Measurements from ENCODE around the gene CNTNAP3B.
"Not testable (repeated sequence)": the region's sequence is repeated elsewhere in the genome, so short reads cannot be mapped to it uniquely, and the experiment has no call there.

Gene CNTNAP3B

DNA sequence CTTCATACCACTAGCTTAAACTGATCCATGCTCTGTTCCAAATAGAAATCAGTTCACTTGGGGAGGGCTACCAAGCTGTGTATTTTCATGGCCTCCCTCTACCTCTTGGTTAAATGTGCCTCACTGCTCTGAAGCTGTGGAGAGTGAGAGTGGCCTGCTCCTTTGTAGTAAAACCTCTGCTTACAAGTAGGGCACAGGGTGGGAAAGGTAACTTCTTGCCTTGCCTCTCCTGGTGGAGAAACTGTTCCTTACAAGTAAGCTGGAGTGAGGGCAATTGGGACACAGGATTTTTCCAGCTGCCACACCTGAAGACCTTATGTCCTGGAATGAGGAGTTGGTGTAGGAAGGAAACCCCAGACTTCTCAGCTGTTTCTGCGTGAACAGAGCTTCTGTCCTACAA is 211.9 kb downstream of the CNTNAP3B start:
- not testable (repeated sequence) for H3K27ac ChIP-seq; H3K27me3 ChIP-seq; H3K4me3 ChIP-seq (ENCODE audit: low read depth in 1 of 2, low read length in 1 of 2); H3K36me3 ChIP-seq; H3K4me1 ChIP-seq (ENCODE audit: control insufficient read depth in 1 of 2, insufficient read depth in 1 of 2, low read depth in 1 of 2, low read length in 1 of 2); H3K9me3 ChIP-seq

DNA sequence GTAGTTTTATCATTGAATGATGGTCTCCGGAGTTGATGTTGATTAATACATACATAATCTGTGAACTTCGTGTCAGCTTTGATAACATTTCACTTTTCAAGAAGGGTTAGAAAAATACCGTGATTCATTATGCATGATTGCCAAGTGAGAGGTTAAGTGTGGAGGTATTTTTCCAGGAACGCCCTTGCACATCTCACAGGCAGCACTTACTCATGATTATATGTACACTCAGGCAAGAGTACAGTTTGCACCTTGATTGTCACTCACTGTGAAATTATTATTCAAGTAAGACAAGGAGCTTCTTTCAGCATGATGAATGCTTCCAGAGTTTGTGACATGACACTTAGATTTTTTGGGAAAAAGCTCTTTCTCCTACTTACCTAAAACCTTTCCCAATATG is 223.7 kb downstream of the CNTNAP3B start:
- H3K4me1 ChIP-seq (ENCODE audit: control insufficient read depth in 1 of 2, insufficient read depth in 1 of 2, low read depth in 1 of 2, low read length in 1 of 2); H3K36me3 ChIP-seq; H3K9me3 ChIP-seq; H3K27me3 ChIP-seq; H3K27ac ChIP-seq; H3K4me3 ChIP-seq (ENCODE audit: low read depth in 1 of 2, low read length in 1 of 2): not testable (repeated sequence)

DNA sequence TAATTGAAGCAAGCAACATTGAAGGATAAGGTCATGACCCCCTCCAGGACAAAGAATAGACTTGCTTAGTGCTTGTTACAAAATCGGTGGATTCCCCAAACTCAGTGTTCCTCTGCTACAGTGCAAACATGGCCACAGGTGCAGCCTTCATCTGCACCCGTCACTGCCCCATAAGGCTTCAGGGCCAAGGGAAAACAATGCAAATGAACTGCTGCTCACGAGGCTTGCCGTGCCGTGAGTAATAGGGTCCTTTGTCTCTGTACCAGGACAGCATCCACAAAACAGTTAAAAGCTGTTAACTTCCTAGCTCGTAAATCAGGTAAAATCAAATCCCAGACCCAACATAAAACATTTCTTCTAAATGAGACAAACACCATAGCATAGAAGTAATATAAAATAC is 226.5 kb downstream of the CNTNAP3B start:
- H3K27me3 ChIP-seq, H3K36me3 ChIP-seq: not testable (repeated sequence)

DNA sequence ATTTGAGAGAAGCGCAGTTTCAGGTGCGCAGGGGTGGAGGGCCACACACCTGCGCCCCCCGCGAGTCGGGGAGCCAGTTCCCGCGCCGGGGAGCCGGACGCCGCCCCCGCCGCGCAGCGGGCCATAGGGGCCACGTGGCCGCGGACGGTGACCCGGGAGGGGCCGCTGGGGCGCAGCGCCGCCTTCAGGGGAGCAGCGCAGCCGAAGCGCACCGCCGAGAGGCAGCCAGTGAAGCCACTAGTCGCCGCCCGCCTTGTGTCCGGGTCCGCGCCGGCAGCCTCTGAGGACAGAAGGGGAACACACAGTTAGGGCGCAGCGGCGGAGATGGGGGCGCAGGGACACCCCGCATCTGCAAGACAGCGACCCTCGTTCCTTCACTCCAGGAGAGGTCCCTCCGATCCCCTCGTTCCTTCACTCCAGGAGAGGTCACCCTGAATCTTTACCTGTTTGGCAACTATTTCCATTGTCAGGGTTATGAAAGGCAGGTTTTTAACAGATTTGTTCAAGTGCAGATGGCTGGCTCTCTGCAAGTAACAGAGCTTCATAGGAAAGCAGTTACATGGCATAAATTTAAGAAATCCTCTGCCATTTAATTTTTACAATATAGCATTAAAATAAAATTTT is 230.4 kb downstream of the CNTNAP3B start:
- not testable (repeated sequence) for H3K36me3 ChIP-seq; H3K27ac ChIP-seq; H3K4me1 ChIP-seq (ENCODE audit: control insufficient read depth in 1 of 2, insufficient read depth in 1 of 2, low read depth in 1 of 2, low read length in 1 of 2); H3K4me3 ChIP-seq (ENCODE audit: low read depth in 1 of 2, low read length in 1 of 2); H3K27me3 ChIP-seq; H3K9me3 ChIP-seq

More for the DNA sequence above, 226.5 kb downstream of the CNTNAP3B start:
- H3K4me3 ChIP-seq (ENCODE audit: low read depth in 1 of 2, low read length in 1 of 2); H3K9me3 ChIP-seq; H3K4me1 ChIP-seq (ENCODE audit: control insufficient read depth in 1 of 2, insufficient read depth in 1 of 2, low read depth in 1 of 2, low read length in 1 of 2); H3K27ac ChIP-seq: not testable (repeated sequence)

DNA sequence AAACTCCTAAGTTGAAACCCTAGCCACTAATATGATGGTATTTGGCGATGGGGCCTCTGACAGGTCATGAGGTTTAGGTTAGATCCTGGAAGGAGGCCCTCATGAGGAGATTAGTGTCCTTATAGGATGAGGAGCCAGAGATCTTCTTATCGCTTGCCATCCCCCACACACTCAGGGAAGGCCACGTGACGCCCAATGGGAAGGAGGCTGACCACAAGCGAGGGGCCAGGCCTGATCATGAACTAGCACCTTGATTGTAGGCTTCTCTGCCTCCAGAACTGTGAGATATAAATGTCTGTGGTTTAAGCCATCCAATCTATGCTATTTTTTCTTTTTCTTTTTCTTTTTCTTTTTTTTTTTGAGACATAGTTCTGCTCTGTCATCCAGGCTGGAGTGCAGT is 254.7 kb downstream of the CNTNAP3B start:
- H3K27ac ChIP-seq; H3K4me3 ChIP-seq (ENCODE audit: low read depth in 1 of 2, low read length in 1 of 2); H3K36me3 ChIP-seq; H3K4me1 ChIP-seq (ENCODE audit: control insufficient read depth in 1 of 2, insufficient read depth in 1 of 2, low read depth in 1 of 2, low read length in 1 of 2); H3K27me3 ChIP-seq; H3K9me3 ChIP-seq: not testable (repeated sequence)

DNA sequence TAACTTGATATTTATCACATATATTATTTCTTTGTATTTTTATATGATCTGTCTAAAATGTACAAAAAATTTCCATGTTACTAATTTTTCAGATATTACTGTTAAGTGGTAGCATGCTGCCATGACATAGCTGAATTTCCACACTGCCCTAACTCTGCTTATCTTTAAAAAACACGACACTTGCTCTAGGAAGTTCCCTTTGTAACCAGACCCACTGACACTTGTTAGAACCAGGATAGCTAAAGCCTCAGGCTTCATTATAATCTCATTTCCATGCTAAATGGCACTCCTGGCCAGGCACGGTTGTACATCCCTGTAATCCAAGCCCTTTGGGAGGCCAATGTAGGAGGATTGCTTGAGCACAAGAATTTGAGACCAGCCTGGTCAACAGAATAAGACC is 273.8 kb downstream of the CNTNAP3B start:
- H3K9me3 ChIP-seq; H3K4me1 ChIP-seq (ENCODE audit: control insufficient read depth in 1 of 2, insufficient read depth in 1 of 2, low read depth in 1 of 2, low read length in 1 of 2); H3K27ac ChIP-seq; H3K4me3 ChIP-seq (ENCODE audit: low read depth in 1 of 2, low read length in 1 of 2); H3K27me3 ChIP-seq; H3K36me3 ChIP-seq: not testable (repeated sequence)

DNA sequence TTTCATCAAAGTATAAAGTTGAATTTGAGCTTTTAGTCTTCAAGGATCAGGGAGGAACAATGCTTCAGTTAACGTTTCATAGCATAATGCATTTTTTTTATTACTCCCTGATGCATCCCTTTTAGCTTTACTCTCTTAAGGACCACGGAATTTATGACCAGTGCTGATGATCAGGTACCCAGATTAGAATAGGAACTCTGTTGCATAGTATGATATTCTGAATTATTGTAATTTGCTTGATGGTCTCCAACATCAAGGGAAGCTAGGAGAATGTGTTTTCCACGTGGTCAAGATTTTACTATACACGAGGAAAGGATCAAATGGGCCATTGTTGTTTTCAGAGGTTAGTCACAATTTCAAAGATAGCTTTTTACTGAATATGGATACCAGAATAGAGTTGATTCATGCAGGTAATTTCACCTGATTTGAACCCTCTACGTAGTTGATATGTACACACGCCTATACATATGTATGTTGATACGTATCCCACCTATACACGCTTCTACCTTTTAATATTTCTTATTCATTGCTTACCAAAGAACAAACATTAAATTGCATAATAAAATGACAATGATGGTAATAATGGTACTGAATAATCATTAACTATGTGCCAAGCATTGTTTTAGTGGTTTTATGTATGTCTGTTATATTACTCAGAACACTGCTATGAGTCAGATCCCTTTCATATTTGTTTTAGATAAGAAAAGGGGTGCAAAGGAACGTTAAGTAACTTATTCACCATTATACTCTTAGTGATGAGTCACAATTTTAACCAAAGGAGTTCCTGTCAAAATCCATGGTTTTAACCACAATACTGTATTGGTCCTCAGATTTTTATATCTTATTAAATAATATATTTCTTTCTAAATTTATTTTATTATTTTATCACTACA is 277.1 kb downstream of the CNTNAP3B start:
- not testable (repeated sequence) for H3K4me3 ChIP-seq (ENCODE audit: low read depth in 1 of 2, low read length in 1 of 2); H3K27me3 ChIP-seq; H3K36me3 ChIP-seq; H3K9me3 ChIP-seq; H3K27ac ChIP-seq; H3K4me1 ChIP-seq (ENCODE audit: control insufficient read depth in 1 of 2, insufficient read depth in 1 of 2, low read depth in 1 of 2, low read length in 1 of 2)

DNA sequence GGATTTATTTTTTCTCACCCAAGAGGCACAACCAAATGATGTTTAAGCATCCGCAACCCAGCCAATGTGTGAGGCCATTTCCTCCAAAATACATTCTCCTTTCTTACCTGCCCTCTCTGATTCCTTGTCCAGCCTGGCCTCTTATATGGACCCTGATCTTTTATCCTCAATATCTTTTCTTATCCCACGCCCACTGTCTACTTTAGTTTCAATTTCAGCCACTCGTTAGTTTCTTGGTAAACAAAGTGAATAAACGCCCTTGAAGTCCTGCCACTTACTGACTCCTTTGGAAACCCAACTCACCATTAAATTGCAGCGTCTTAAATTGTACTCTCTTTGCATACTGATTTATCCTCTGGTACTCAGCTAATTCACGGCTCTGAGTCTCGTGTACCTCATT is 281.4 kb downstream of the CNTNAP3B start:
- not testable (repeated sequence) for H3K36me3 ChIP-seq; H3K9me3 ChIP-seq; H3K4me1 ChIP-seq (ENCODE audit: control insufficient read depth in 1 of 2, insufficient read depth in 1 of 2, low read depth in 1 of 2, low read length in 1 of 2); H3K27ac ChIP-seq; H3K4me3 ChIP-seq (ENCODE audit: low read depth in 1 of 2, low read length in 1 of 2); H3K27me3 ChIP-seq

Data from neutrophil (primary cell).